Spleen (tissue), 11 donors: ENCODE data around the gene BTNL8. TPM values are rescaled to one million over a fixed set of nuclear protein-coding genes. Genes with fewer than 3 reads are reported as not detected.

Experiments
- DNase-seq: peaks from one replicate; pipeline ENCODE4 v3.0.0-alpha.2; 2020
- H3K27ac ChIP-seq, 8 donors: fragments of 200-600 bp; sonication (generic) in 7 of 8; 1 replicate in 4 of 8; 2 replicates in 4 of 8; pipeline versions ENCODE4 v1.5.0 to v1.8.0; 2016 to 2021; ENCODE audit warnings: inconsistent platforms in 4 of 8, mild to moderate bottlenecking in 4 of 8, moderate library complexity in 1 of 8
- H3K27me3 ChIP-seq, 7 donors: fragments of 200-600 bp; sonication (generic) in 6 of 7; replicated peaks in 1 of 7; 1 replicate in 4 of 7; 2 replicates in 3 of 7; pipeline versions ENCODE4 v1.5.0 to v1.8.0; 2016 to 2021; ENCODE audit warnings: inconsistent platforms in 3 of 7, mild to moderate bottlenecking in 1 of 7
- H3K36me3 ChIP-seq, 6 donors: fragments of 200-600 bp; sonication (generic) in 5 of 6; 1 replicate in 4 of 6; 2 replicates in 2 of 6; pipeline versions ENCODE4 v1.5.0 to v1.8.0; 2016 to 2021; ENCODE audit warnings: inconsistent platforms in 2 of 6
- H3K4me1 ChIP-seq, 6 donors: fragments of 200-600 bp; sonication (generic) in 5 of 6; 1 replicate in 3 of 6; 2 replicates in 3 of 6; pipeline versions ENCODE4 v1.5.0 to v1.8.0; 2016 to 2021; ENCODE audit warnings: inconsistent platforms in 3 of 6
- H3K4me3 ChIP-seq, 8 donors: fragments of 200-600 bp; sonication (generic) in 7 of 8; 1 replicate in 4 of 8; 2 replicates in 4 of 8; pipeline versions ENCODE4 v1.5.0 to v1.8.0; 2016 to 2021; ENCODE audit warnings: inconsistent platforms in 4 of 8, mild to moderate bottlenecking in 4 of 8, moderate library complexity in 2 of 8
- H3K9me3 ChIP-seq, 8 donors: fragments of 200-600 bp; sonication (generic) in 7 of 8; 1 replicate in 4 of 8; 2 replicates in 4 of 8; pipeline versions ENCODE4 v1.5.0 to v1.8.0; 2016 to 2021; ENCODE audit warnings: inconsistent platforms in 4 of 8
- POLR2A ChIP-seq, 3 donors: fragments of 450-650 bp; IDR thresholded peaks; one replicate each; pipeline ENCODE4 v1.5.1; 2017; ENCODE audit warnings: antibody characterized with exemption in 3 of 3, mild to moderate bottlenecking in 1 of 3
- POLR2AphosphoS5 ChIP-seq, 3 donors: sonication (generic); formaldehyde crosslinking; IDR thresholded peaks; one replicate each; pipeline ENCODE4 v1.5.1; 2017; ENCODE audit warnings: antibody characterized with exemption in 3 of 3
- WGBS, 5 donors: extraction: QIAGEN DNeasy Blood & Tissue Kit in 3 of 5; methylation state at CpG; one replicate each; pipeline versions ENCODE4 v1.1.5 to v1.1.7; 2013 to 2018; 5-methylcytosine and 5-hydroxymethylcytosine counted together
- intact Hi-C: fragments of 100-400 bp; cut with DNase I; formaldehyde crosslinking; loops from one replicate; pipeline ENCODE4 v1.15.0; 2023; ENCODE audit warnings: low total_unique reads
- polyA plus RNA-seq, 3 donors: library from polyadenylated mRNA; stranded (reverse); fragments of 200-250 nt; gene quantifications; one replicate each; pipeline ENCODE4 v1.2.1, GENCODE V29; 2013
- total RNA-seq, 7 donors: library from RNA; depleted of rRNA in 3 of 7; stranded (reverse); fragments of >200 nt in 3 of 7; fragmentation: NEBNext Ultra II Directional in 4 of 7; extraction: Animal tissue kit (Norgen Biotek cat#: 25700) in 4 of 7; gene quantifications; one replicate each; pipeline versions ENCODE4 v1.1.0 to v1.2.1, GENCODE V29; 2016 to 2021
- TF ChIP-seq, protein P1 (sequence below), 11 experiments: fragments of 200-600 bp in 7 of 11; fragments of 450-650 bp in 4 of 11; sonication (generic) in 4 of 11; IDR thresholded peaks in 8 of 11; conservative IDR thresholded peaks in 3 of 11; 1 replicate in 7 of 11; 2 replicates in 4 of 11; pipeline versions ENCODE4 v1.4.0 to v1.8.0; 2016 to 2021; ENCODE audit warnings: antibody characterized with exemption in 11 of 11, inconsistent platforms in 4 of 11, mild to moderate bottlenecking in 1 of 11
- donor health status: healthy with polysubstance abuse.
- donor health status: DM: no; HTN: no; CAD: no; lungs with moderate emphysema.
- donor health status: DM: no; HTN: no; CAD: no.
- donor health status: Bipolar disorder and iron deficiency.
- donor health status: healthy.
- donor health status: DM: no; HTN: no; CAD: no.
- donor health status: DM: yes; HTN: yes; CAD: no.

Gene BTNL8
- total and polyA plus RNA-seq, 10 donors, result 0.42 to 7.9 (median 3.1) TPM

DNA sequence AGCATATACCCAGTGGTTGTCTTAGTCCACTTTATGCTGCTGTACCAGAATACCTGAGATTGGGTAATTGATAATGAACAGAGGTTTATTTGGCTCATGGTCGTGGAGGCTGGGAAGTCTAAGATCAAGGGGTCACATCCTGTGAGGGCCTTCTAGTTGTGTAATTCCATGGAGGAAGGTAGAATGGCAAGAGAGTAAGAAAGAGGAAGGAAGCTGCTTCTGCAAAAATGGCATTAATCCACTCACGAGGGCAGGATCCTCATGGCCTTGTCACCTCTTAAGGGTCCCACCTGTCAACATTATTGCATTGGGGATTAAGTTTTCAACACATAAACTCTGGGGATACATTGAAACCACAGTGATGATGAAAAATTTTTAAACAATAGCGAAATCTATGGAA, 17.0 kb downstream of the BTNL8 start:
- Histone ChIP-seq H3K4me3 (no peak overlapping the region), H3K27me3 (peaks cover 0 to 9% (median 0%) of the 10 kb centered on the region in 7 donors), H3K36me3 (no peaks in the 10 kb centered on the region), H3K9me3 (no peaks in the 10 kb centered on the region), H3K4me1 (peaks cover 0 to under 1% (median 0%) of the 10 kb centered on the region in 6 donors), H3K27ac (peak overlapping the region in 1 of 8 donors; percentile 2)
- TF ChIP-seq POLR2AphosphoS5 (IDR thresholded peaks at IDR 0.05) (no peak), POLR2A (IDR thresholded peaks at IDR 0.05) (no peak)
- TF ChIP-seq, protein P1, sequence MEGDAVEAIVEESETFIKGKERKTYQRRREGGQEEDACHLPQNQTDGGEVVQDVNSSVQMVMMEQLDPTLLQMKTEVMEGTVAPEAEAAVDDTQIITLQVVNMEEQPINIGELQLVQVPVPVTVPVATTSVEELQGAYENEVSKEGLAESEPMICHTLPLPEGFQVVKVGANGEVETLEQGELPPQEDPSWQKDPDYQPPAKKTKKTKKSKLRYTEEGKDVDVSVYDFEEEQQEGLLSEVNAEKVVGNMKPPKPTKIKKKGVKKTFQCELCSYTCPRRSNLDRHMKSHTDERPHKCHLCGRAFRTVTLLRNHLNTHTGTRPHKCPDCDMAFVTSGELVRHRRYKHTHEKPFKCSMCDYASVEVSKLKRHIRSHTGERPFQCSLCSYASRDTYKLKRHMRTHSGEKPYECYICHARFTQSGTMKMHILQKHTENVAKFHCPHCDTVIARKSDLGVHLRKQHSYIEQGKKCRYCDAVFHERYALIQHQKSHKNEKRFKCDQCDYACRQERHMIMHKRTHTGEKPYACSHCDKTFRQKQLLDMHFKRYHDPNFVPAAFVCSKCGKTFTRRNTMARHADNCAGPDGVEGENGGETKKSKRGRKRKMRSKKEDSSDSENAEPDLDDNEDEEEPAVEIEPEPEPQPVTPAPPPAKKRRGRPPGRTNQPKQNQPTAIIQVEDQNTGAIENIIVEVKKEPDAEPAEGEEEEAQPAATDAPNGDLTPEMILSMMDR (IDR thresholded peaks at IDR 0.05 in 8 of 11, conservative IDR thresholded peaks at IDR 0.05 in 3 of 11), result no peak
- DNase-seq, result no peak
- WGBS, 5 donors, result 31 to 40% (median 35%) methylated on average over 3 of the region's 3 CpGs
- intact Hi-C loops, result no loop called here

GRCh38 chr5:180918380-180918779, 19.4 kb downstream of the BTNL8 start:
- no peak for TF ChIP-seq POLR2AphosphoS5 (IDR thresholded peaks at IDR 0.05)
- TF ChIP-seq, protein P1 (IDR thresholded peaks at IDR 0.05 in 8 of 11, conservative IDR thresholded peaks at IDR 0.05 in 3 of 11), result no peak
- no peak for TF ChIP-seq POLR2A (IDR thresholded peaks at IDR 0.05)
- H3K27me3 ChIP-seq, result peaks cover 0 to 4% (median 0%) of the 10 kb centered on the region in 7 donors
- no peaks in the 10 kb centered on the region for H3K36me3 ChIP-seq
- no peak overlapping the region for H3K4me3 ChIP-seq
- H3K4me1 ChIP-seq, result no peaks in the 10 kb centered on the region
- no peak overlapping the region for H3K27ac ChIP-seq
- no peak for DNase-seq
- intact Hi-C loops, result no loop called here
- peaks cover 0 to 16% (median 12%) of the 10 kb centered on the region in 8 donors for H3K9me3 ChIP-seq
- WGBS, 5 donors, result 82 to 90% (median 86%) methylated on average over 1 of the region's 1 CpG

GRCh38 chr5:180920710-180921109, 21.8 kb downstream of the BTNL8 start:
- peaks cover 0 to 8% (median 0%) of the 10 kb centered on the region in 7 donors for H3K27me3 ChIP-seq
- no peak overlapping the region for H3K27ac ChIP-seq
- H3K36me3 ChIP-seq, result no peaks in the 10 kb centered on the region
- no peak for DNase-seq
- H3K9me3 ChIP-seq, result peaks cover 0 to 40% (median 31%) of the 10 kb centered on the region in 8 donors
- intact Hi-C loops, result no loop called here
- no peak overlapping the region for H3K4me3 ChIP-seq
- H3K4me1 ChIP-seq, result no peaks in the 10 kb centered on the region
- TF ChIP-seq POLR2AphosphoS5 (IDR thresholded peaks at IDR 0.05), result no peak
- TF ChIP-seq POLR2A (IDR thresholded peaks at IDR 0.05), result no peak
- TF ChIP-seq, protein P1 (IDR thresholded peaks at IDR 0.05 in 8 of 11, conservative IDR thresholded peaks at IDR 0.05 in 3 of 11), result no peak

DNA sequence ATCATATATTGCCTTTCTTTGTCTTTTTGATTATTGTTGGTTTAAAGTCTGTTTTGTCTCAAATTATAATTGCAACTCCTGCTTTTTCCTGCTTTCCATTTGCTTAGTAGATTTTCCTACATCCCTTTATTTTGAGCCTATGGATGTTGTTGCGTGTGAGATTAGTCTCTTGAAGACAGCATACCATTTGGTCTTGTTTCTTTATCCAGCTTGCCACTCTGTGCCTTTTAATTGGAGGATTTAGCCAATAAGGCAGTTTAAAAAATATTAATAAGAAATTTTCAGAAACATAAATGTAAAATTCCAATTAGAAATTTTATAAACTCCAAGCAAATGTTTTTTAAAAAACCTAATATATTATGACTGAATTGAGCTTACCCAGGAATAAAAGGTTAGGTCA, 24.0 kb downstream of the BTNL8 start:
- 43 to 95% (median 91%) methylated on average over 1 of the region's 1 CpG for WGBS, 5 donors
- H3K4me3 ChIP-seq, result no peak overlapping the region
- H3K27ac ChIP-seq, result no peak overlapping the region
- no peaks in the 10 kb centered on the region for H3K4me1 ChIP-seq
- peaks cover 0 to 54% (median 46%) of the 10 kb centered on the region in 8 donors for H3K9me3 ChIP-seq
- TF ChIP-seq POLR2AphosphoS5 (IDR thresholded peaks at IDR 0.05), result no peak
- TF ChIP-seq POLR2A (IDR thresholded peaks at IDR 0.05), result no peak
- TF ChIP-seq, protein P1 (IDR thresholded peaks at IDR 0.05 in 8 of 11, conservative IDR thresholded peaks at IDR 0.05 in 3 of 11), result no peak
- intact Hi-C loops, result no loop called here
- no peaks in the 10 kb centered on the region for H3K36me3 ChIP-seq
- peaks cover 0 to 20% (median 0%) of the 10 kb centered on the region in 7 donors for H3K27me3 ChIP-seq
- no peak for DNase-seq
